Esophagus squamous epithelium (tissue), 4 donors: ENCODE data around the gene GJA5.

Source experiments
- CTCF ChIP-seq, 6 experiments: fragments of 450-650 bp in 4 of 6; fragments of 200-600 bp in 2 of 6; sonication (generic) in 2 of 6; IDR thresholded peaks; one replicate each; pipeline ENCODE4 v1.5.1; 2016 to 2019; ENCODE audit warnings: antibody characterized with exemption in 6 of 6, mild to moderate bottlenecking in 4 of 6, moderate library complexity in 4 of 6
- POLR2A ChIP-seq, 4 donors: fragments of 450-650 bp; IDR thresholded peaks; one replicate each; pipeline ENCODE4 v1.6.1; 2017; ENCODE audit warnings: antibody characterized with exemption in 4 of 4, mild to moderate bottlenecking in 4 of 4, moderate library complexity in 3 of 4

GRCh38 chr1:147762233-147763024 is 2.0 kb upstream of the GJA5 start:
- TF ChIP-seq CTCF (IDR thresholded peaks at IDR 0.05): no peak
- no peak for TF ChIP-seq POLR2A (IDR thresholded peaks at IDR 0.05)
